ENCODE data around the gene GALNT16.

DNA sequence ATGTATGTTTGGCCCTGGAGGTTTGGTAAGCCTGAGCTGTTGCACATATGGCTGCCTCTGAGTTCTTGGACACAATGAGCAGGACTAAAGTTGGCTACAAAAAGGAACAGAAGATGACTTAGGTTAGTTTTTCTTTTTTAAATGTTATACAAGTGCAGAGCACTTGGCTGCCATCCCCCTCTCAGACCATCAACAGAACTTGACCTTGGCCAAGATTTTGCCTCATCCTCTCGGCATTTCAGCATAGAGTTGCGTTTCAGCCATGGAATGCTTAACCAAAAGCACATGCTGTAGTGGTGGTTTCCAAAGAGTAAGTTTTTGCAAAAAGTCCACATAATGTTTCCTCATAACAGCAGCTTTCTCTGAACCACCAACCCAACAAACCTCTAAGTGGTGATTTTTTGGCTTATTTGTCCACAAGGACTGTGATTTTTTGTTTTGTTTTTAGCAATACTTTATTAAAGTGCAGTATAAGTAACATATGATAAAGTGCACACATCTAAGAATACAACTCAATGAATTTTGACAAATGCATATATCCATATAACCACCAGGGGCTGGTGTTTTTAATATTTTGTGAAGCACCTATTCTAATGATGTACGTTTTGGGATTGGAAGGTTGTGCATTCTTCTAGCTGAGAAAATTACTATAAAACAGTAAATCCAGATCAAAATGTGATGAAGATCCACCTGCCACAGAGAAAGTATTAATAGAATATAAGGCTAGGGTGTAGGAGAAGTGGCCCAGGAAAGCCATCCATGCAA, 12.1 kb upstream of the GALNT16 start:
- TF ChIP-seq POLR2A (IDR thresholded peaks at IDR 0.05) = no peak
- TF ChIP-seq, protein P1, sequence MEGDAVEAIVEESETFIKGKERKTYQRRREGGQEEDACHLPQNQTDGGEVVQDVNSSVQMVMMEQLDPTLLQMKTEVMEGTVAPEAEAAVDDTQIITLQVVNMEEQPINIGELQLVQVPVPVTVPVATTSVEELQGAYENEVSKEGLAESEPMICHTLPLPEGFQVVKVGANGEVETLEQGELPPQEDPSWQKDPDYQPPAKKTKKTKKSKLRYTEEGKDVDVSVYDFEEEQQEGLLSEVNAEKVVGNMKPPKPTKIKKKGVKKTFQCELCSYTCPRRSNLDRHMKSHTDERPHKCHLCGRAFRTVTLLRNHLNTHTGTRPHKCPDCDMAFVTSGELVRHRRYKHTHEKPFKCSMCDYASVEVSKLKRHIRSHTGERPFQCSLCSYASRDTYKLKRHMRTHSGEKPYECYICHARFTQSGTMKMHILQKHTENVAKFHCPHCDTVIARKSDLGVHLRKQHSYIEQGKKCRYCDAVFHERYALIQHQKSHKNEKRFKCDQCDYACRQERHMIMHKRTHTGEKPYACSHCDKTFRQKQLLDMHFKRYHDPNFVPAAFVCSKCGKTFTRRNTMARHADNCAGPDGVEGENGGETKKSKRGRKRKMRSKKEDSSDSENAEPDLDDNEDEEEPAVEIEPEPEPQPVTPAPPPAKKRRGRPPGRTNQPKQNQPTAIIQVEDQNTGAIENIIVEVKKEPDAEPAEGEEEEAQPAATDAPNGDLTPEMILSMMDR (IDR thresholded peaks at IDR 0.05) = peak in 5 of 6 experiments; percentile 16 to 44 (median 22)
